HAP-1 (cell line): ENCODE results near the gene DUSP6.

Experiments
- DNase-seq, 2 experiments: peaks; one replicate each; pipeline ENCODE4 v3.0.0-alpha.2; 2016 to 2020; ENCODE audit warnings: low spot score in 2 of 2
- H3K27me3 ChIP-seq: fragments of 250-450 bp; sonication (Bioruptor Pico); 2 replicates; pipeline ENCODE4 v1.5.1; 2020; ENCODE audit warnings: low read depth, mild to moderate bottlenecking, moderate library complexity
- H3K36me3 ChIP-seq: fragments of 250-450 bp; sonication (Bioruptor Pico); replicated peaks from 2 replicates; pipeline ENCODE4 v1.5.1; 2020; ENCODE audit warnings: mild to moderate bottlenecking
- H3K4me1 ChIP-seq: fragments of 250-450 bp; sonication (Bioruptor Pico); 2 replicates; pipeline ENCODE4 v1.5.1; 2020; ENCODE audit warnings: mild to moderate bottlenecking
- H3K4me3 ChIP-seq: fragments of 250-450 bp; sonication (Bioruptor Pico); 2 replicates; pipeline ENCODE4 v1.5.1; 2020; ENCODE audit warnings: mild to moderate bottlenecking, moderate library complexity
- H3K9me3 ChIP-seq: fragments of 250-450 bp; sonication (Bioruptor Pico); 2 replicates; pipeline ENCODE4 v1.5.1; 2020; ENCODE audit warnings: mild to moderate bottlenecking, moderate library complexity
- in situ Hi-C: fragments of 300-500 bp; cut with MboI; formaldehyde crosslinking; loops from 3 replicates; pipeline ENCODE4 v1.14.3; 2020; ENCODE audit warnings: low sequenced_read_pairs, inconsistent platforms, mixed read lengths

DUSP6 gene

GRCh38 chr12:89366676-89367364, 14.5 kb upstream of the DUSP6 start:
- no peak for DNase-seq
- no peaks in the 10 kb centered on the region for H3K4me1 ChIP-seq
- H3K27me3 ChIP-seq, result 0 out of 2 replicates have a peak, but pooled peaks cover 3% of the 10 kb centered on the region
- H3K9me3 ChIP-seq, result no peaks in the 10 kb centered on the region
- in situ Hi-C loops, result no loop called here
- no peak overlapping the region for H3K4me3 ChIP-seq
- no peaks in the 10 kb centered on the region for H3K36me3 ChIP-seq

GRCh38 chr12:89364631-89365030, 12.3 kb upstream of the DUSP6 start:
- Histone ChIP-seq H3K36me3 (no peaks in the 10 kb centered on the region), H3K4me1 (no peaks in the 10 kb centered on the region), H3K27me3 (0 out of 2 replicates have a peak, but pooled peaks cover 3% of the 10 kb centered on the region), H3K4me3 (no peak overlapping the region), H3K9me3 (no peaks in the 10 kb centered on the region)
- no peak for DNase-seq
- in situ Hi-C loops, result no loop called here

- in situ Hi-C loops, result no loop called here
- Histone ChIP-seq H3K36me3 (no peaks in the 10 kb centered on the region), H3K4me3 (no peak overlapping the region), H3K9me3 (no peaks in the 10 kb centered on the region), H3K4me1 (no peaks in the 10 kb centered on the region), H3K27me3 (0 out of 2 replicates have a peak, but pooled peaks cover 3% of the 10 kb centered on the region)
- DNase-seq, result no peak
These were observed 11.8 kb upstream of the DUSP6 start for GRCh38 chr12:89364058-89364457.

GRCh38 chr12:89363582-89363981, 11.3 kb upstream of the DUSP6 start:
- no peaks in the 10 kb centered on the region for H3K36me3 ChIP-seq

GRCh38 chr12:89363084-89363483, 10.8 kb upstream of the DUSP6 start:
- Histone ChIP-seq H3K4me1 (no peaks in the 10 kb centered on the region), H3K9me3 (no peaks in the 10 kb centered on the region), H3K4me3 (no peak overlapping the region), H3K27me3 (0 out of 2 replicates have a peak, but pooled peaks cover 3% of the 10 kb centered on the region), H3K36me3 (no peaks in the 10 kb centered on the region)
- in situ Hi-C loops, result no loop called here
- no peak for DNase-seq

More at GRCh38 chr12:89363582-89363981, 11.3 kb upstream of the DUSP6 start:
- H3K4me1 ChIP-seq, result no peaks in the 10 kb centered on the region
- H3K4me3 ChIP-seq, result no peak overlapping the region
- no peak for DNase-seq
- 0 out of 2 replicates have a peak, but pooled peaks cover 3% of the 10 kb centered on the region for H3K27me3 ChIP-seq
- in situ Hi-C loops, result no loop called here
- H3K9me3 ChIP-seq, result no peaks in the 10 kb centered on the region

- H3K4me1 ChIP-seq, result no peaks in the 10 kb centered on the region
These were observed 7.3 kb upstream of the DUSP6 start for GRCh38 chr12:89359615-89360014.

GRCh38 chr12:89358805-89359204, 6.5 kb upstream of the DUSP6 start:
- Histone ChIP-seq H3K27me3 (no peaks in the 10 kb centered on the region), H3K4me1 (peaks cover 3% of the 10 kb centered on the region; the same call in 1 of the 2 replicates), H3K4me3 (no peak overlapping the region), H3K36me3 (no peaks in the 10 kb centered on the region), H3K9me3 (no peaks in the 10 kb centered on the region)
- in situ Hi-C loops, result no loop called here
- no peak for DNase-seq

More at GRCh38 chr12:89359615-89360014, 7.3 kb upstream of the DUSP6 start:
- DNase-seq, result no peak
- H3K4me3 ChIP-seq, result no peak overlapping the region
- no peaks in the 10 kb centered on the region for H3K9me3 ChIP-seq
- no peaks in the 10 kb centered on the region for H3K27me3 ChIP-seq
- no peaks in the 10 kb centered on the region for H3K36me3 ChIP-seq
- in situ Hi-C loops, result no loop called here

GRCh38 chr12:89357297-89357730, 5.0 kb upstream of the DUSP6 start:
- H3K27me3 ChIP-seq, result no peaks in the 10 kb centered on the region
- H3K4me3 ChIP-seq, result no peak overlapping the region
- in situ Hi-C loops, result no loop called here
- H3K9me3 ChIP-seq, result no peaks in the 10 kb centered on the region
- H3K4me1 ChIP-seq, result peaks cover 9% of the 10 kb centered on the region
- no peaks in the 10 kb centered on the region for H3K36me3 ChIP-seq
- no peak for DNase-seq

GRCh38 chr12:89356069-89356665, 3.9 kb upstream of the DUSP6 start:
- Histone ChIP-seq H3K4me3 (no peak overlapping the region), H3K9me3 (no peaks in the 10 kb centered on the region), H3K27me3 (peaks cover 7% of the 10 kb centered on the region), H3K36me3 (no peaks in the 10 kb centered on the region), H3K4me1 (peaks cover 15% of the 10 kb centered on the region)
- in situ Hi-C loops, result no loop called here
- no peak for DNase-seq

- Histone ChIP-seq H3K36me3 (no peaks in the 10 kb centered on the region), H3K4me3 (no peak overlapping the region), H3K27me3 (peaks cover 13% of the 10 kb centered on the region), H3K9me3 (no peaks in the 10 kb centered on the region), H3K4me1 (peaks cover 18% of the 10 kb centered on the region)
- in situ Hi-C loops, result no loop called here
- DNase-seq, result no peak
These were observed 3.2 kb upstream of the DUSP6 start for GRCh38 chr12:89355243-89356068.

GRCh38 chr12:89354612-89355067, 2.3 kb upstream of the DUSP6 start:
- Histone ChIP-seq H3K9me3 (no peaks in the 10 kb centered on the region), H3K27me3 (peaks cover 13% of the 10 kb centered on the region), H3K4me1 (peaks cover 23% of the 10 kb centered on the region), H3K4me3 (peak overlapping the region; percentile 38; the same call in 1 of the 2 replicates), H3K36me3 (no peaks in the 10 kb centered on the region)
- in situ Hi-C loops, result no loop called here
- DNase-seq, result no peak

GRCh38 chr12:89353823-89354611, 1.7 kb upstream of the DUSP6 start:
- Histone ChIP-seq H3K4me3 (peak overlapping the region; percentile 38), H3K9me3 (no peaks in the 10 kb centered on the region), H3K27me3 (peaks cover 13% of the 10 kb centered on the region), H3K4me1 (peaks cover 29% of the 10 kb centered on the region), H3K36me3 (no peaks in the 10 kb centered on the region)
- in situ Hi-C loops, result no loop called here
- peak; percentile 48 to 73 for DNase-seq

- DNase-seq, result peak; percentile 17 to 67
These were observed 1.0 kb upstream of the DUSP6 start for GRCh38 chr12:89353188-89353822.

More at GRCh38 chr12:89353188-89353822, 1.0 kb upstream of the DUSP6 start:
- Histone ChIP-seq H3K4me1 (peaks cover 34% of the 10 kb centered on the region), H3K9me3 (no peaks in the 10 kb centered on the region), H3K36me3 (no peaks in the 10 kb centered on the region), H3K4me3 (peak overlapping the region; percentile 38), H3K27me3 (peaks cover 13% of the 10 kb centered on the region)
- in situ Hi-C loops, result no loop called here
